ENCODE results near the gene TRAPPC3L. TPM values are rescaled to one million over a fixed set of nuclear protein-coding genes. Genes with fewer than 3 reads are reported as not detected.

TRAPPC3L gene
- total and polyA plus RNA-seq, 9 of the 15 experiments (the other 6 are each of a cell fraction or from before 2014, with no cell fraction given) = not detected

- TF ChIP-seq REST (IDR thresholded peaks at IDR 0.05; ENCODE audit: borderline replicate concordance) = peak; percentile 70
- no peak for TF ChIP-seq REST (CRISPR knock-in tag; IDR thresholded peaks at IDR 0.05; ENCODE audit: low read depth)
- TF ChIP-seq SOX6 (IDR thresholded peaks at IDR 0.05) = peak; percentile 94
- TF ChIP-seq FOSL1 (tag; conservative IDR thresholded peaks at IDR 0.05) = peak; percentile 65
- 0 out of 4 replicates have a peak, but pooled peaks of 1 of the 2 experiments have one; percentile 17 for TF ChIP-seq KDM1A (IDR thresholded peaks at IDR 0.05)
- TF ChIP-seq TEAD4 (IDR thresholded peaks at IDR 0.05; ENCODE audit: low read length) = peak; percentile 72
- no peak for TF ChIP-seq TEAD4 (CRISPR knock-in tag; IDR thresholded peaks at IDR 0.05; ENCODE audit: borderline replicate concordance)
- no peak for TF ChIP-seq FOXA1 (IDR thresholded peaks at IDR 0.05; ENCODE audit: borderline replicate concordance)
- peak; percentile 21; the same call in 1 of the 2 replicates for TF ChIP-seq RB1 (IDR thresholded peaks at IDR 0.05; ENCODE audit: low read depth)
- TF ChIP-seq MNT (conservative IDR thresholded peaks at IDR 0.05) = 0 out of 4 replicates have a peak, but pooled peaks of 1 of the 2 experiments have one; percentile 20
- TF ChIP-seq CHAMP1 (IDR thresholded peaks at IDR 0.05) = peak; percentile 53; the same call in 1 of the 2 replicates
- no peak for TF ChIP-seq NR4A1 (CRISPR knock-in tag; IDR thresholded peaks at IDR 0.05)
- TF ChIP-seq NR4A1 (tag; IDR thresholded peaks at IDR 0.05) = no peak
- TF ChIP-seq TEAD2 (tag; IDR thresholded peaks at IDR 0.05) = peak; percentile 68; the same call in 1 of the 2 replicates
- peak in 1 of 2 experiments; percentile 53; a peak in 1 of 3 replicates for TF ChIP-seq CBX3 (IDR thresholded peaks at IDR 0.05; ENCODE audit: borderline replicate concordance in 1 of 2, low read length in 2 of 2)
Observed at GRCh38 chr6:116511424-116512110, 33.9 kb downstream of the TRAPPC3L start, which contains the start of gene CALHM5 (continued).
